ENCODE data around the gene DDC. TPM values are rescaled to one million over a fixed set of nuclear protein-coding genes. Genes with fewer than 3 reads are reported as not detected.
"Not testable (repeated sequence)": the region's sequence is repeated elsewhere in the genome, so short reads cannot be mapped to it uniquely, and the experiment has no call there.

DDC gene
- total RNA-seq, 1 donor from 2014 or later = not detected

DNA sequence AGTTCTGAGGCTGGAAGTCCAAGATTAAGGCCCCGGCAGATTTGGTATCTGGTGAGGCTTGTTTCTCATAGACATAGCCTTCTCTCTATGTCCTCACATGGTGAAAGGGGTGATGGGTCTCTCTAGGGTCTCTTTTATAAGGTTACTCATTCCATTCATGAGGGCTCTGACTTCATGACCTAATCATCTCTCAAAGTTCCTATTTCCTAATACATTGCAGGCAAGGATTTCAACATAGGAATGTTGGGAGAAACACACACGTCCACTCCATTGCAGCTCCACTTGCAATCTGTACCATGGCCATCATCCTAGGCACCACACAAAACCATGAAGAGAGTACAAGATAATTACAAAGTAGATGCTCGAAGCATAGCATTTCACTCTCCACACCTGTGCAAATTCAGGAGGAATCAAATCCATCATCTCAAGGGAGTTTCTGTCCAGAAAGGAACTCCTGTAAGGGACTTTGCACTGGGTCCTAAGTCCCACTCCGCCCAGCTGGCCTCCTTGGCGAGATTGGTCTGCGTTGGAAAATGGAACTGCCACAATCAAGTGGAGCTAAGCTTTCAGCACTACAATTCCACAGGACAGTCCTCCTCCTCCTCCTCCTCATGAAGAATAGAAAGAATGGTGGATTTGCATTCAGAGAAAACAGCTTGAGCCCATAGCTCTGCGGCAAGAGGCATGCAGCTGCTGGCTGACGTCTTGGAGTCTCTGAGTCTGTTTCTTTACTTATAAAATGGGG is 8.8 kb downstream of the DDC start:
- DNase-seq (ENCODE audit: low read depth in 2 of 2) = no peak

DNA sequence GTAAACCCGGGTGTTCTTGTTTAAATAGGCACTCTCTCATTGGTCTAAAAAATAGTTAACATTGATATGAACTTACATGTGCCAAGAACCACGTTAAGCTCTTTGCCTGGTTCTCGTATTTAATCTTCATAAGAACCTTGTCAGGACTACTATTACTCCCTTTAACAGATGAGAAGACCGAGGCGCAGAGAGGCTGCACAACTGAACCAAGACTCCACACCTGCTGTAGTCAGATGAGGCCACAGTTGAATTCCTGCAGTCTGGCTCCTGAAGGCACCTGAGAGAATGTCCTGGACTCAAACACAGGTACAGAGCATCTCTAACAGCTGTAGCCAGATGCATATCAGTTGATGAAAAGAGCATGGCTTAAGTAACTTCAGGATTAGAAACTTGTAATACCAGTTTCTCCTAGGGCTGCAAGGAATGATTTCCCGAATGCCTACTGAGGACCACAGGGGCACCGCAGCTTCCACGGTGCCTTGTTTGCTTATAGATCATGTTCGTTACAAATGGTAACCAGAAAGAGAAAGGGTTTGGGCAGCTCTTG is 9.5 kb downstream of the DDC start:
- no peak for DNase-seq (ENCODE audit: low read depth in 2 of 2)

DNA sequence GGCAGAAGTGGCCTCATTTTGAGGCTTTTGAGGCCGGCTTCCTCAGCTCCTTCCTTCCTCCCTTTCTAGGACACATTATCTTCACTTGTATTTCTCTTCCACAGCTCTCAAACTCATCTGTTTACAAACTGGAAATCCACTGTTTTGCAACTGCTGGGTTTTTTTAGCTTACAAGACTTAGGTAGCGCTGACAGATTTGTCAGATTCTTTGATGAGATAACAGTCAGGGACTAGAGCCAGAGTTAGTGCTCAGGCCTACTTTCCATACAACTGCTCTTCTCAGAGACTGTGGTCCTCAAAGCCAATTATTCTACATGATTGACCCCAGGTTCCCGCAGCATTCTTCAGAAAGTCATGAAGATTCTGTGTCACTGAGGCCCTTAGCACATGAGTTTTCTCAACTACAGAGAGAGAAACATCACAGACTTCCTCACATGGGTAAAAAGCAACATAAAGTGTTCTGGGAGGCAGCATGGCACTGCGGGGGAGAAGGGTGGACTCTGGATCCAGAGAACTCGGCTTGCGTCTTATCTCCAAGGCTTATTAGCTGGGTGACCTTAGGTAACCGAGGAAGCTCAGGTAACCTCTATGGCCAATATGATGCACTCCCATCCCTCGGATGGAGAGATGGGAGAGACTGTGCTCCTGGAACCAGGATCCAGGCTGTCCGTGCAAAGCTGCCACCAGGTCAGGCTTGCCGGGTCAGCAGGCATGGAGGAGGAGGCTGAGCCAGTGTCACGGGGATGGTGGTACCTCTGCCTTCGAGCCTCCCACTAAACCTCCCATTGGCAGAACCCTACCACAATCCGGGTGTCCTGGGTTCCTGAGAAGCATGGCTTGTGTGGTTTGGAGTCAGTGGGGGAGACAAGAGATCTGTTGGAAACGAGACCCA is 10.5 kb downstream of the DDC start:
- no peak for DNase-seq (ENCODE audit: low read depth in 2 of 2)

DNA sequence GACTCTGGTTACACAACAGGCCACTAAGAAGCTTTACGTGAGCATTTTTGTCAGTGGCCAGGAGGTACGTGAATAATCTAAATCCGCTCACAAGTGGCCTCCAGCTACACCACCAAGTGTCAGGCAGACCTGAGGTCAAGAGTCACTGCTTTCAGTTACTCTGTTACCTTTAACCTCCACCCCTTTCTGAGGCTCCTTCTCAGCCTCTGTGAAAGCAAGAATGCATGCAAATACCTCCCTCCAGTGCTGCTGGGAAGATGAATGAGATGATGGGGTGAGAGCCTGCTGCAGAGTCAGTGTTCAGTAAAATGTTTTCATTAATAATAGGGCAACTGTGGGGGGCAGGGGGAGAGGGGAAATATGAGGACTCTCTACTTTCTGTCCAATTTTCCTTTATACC is 11.2 kb downstream of the DDC start:
- DNase-seq (ENCODE audit: low read depth in 2 of 2) = no peak

DNA sequence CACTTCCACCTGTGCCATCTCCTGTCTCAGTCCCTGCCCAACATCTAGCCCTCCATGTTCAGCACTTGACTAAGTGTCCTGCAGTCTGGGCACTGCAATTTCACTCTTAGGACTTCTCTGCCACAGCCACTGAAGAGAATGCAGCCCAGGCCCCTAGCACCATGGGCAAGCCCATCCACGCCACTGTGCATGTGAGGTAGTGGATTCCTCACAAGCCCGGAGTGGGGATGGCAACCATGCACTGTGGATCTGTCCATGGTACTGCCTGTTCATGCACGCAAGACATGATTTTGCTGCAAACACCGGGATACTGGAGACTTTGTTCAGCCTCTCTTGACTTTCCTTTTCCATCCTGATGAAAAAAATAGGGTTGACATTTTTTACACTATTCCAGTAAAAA is 12.3 kb downstream of the DDC start:
- peak; percentile 26 to 50 for DNase-seq (ENCODE audit: low read depth in 2 of 2)

DNA sequence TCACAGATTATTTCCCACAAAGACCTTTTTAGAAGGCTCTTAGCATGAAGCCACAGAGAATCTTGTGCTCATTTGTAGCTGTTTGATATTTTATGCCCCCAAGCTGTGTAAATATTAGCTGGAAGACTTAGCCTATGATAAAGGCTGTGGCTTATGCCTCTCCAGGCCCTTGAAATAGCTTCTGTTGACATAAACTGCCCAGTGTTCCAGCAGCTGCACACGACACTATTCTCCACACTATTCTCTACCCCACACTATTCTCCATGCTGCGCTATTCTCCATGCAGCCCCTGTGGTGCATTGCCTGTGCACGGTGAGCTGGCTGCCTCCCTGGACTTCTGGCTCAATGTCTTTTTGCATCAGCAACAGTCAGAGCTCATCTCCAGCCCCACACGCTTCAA is 13.1 kb downstream of the DDC start:
- DNase-seq (ENCODE audit: low read depth in 2 of 2) = no peak

DNA sequence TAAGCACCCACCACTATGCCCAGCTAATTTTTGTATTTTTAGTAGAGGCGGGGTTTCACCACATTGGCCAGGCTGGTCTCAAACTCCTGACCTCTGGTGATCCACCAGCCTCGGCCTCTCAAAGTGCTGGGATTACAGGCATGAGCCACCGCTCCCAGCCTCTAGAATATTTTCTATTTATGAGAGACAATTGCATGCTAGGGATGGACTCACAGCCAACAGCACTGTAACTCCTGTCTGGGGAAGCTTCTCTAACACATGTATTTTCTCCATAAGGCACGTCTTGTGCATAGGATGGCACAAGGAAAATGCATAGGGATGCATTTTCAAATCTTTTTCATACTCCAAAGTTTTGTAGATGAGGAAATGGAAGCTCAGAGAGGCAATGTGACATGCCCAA is 19.6 kb downstream of the DDC start:
- DNase-seq (ENCODE audit: low read depth in 2 of 2) = not testable (repeated sequence)

DNA sequence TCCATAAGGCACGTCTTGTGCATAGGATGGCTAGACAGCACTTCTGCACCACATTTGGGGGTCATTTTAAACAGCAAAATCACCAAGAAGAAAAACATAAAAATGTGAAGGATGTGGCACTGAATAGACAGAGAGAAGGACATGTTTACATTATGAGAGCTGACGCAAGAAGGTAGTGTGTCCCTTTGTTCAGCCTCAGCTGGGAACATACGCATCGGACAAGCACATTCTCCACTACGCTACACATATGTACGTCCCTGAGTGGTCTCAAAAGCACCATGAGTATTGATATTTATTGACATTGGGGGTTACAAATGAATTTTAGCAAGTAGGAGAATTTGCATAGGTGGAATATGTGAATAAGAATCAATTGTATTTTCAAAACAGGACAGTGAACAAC is 20.2 kb downstream of the DDC start:
- no peak for DNase-seq (ENCODE audit: low read depth in 2 of 2)

DNA sequence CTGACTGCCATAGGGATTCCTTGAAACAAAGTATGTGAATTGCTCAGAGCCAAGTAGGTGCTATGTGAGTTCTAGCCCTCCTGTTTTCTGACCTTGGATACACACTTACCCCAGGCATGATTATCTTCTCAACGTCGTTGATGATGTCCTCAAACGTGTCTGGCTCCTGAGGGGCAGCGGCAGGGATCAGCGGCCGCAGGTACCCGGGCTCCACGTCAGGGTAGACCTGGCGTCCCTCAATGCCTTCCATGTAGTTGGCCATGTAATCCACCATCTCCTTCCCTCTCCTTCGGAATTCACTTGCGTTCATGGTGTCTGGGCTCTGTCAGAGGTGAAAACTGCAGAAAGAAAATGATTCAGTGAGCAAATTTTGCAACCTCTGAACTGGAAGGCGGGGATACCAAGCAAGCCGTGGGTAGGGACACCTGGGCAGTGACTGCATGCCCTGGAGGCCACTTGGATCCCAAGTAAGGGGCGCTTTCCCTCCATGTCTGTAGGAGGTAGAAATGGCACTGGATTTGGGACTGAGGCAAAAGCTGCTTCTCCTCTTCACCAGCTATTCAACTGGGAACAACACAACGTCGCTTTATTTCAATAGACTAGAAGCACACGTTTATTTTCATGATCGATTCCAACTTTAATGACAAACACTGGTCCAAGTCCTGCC is 21.3 kb downstream of the DDC start:
- no peak for DNase-seq (ENCODE audit: low read depth in 2 of 2)

DNA sequence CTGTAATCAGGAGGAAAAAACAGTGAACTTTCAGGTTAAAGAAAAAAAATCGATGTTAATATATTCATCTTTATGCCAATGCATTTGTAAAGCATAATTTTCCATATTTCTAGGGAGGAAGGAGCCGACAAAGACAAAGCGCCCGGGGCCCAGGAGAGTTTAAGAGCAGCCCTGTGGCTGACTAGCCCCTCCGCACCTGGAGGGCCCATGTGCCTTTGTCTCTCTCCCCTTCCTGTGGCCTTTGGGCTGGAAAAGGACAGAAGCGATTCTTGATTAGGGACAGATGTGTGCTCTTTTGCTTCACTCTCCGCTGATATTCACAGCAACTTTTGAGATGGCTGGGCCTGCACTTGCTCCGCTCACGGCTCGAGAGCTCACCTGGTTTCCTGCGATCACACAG is 23.1 kb downstream of the DDC start:
- no peak for DNase-seq (ENCODE audit: low read depth in 2 of 2)

DNA sequence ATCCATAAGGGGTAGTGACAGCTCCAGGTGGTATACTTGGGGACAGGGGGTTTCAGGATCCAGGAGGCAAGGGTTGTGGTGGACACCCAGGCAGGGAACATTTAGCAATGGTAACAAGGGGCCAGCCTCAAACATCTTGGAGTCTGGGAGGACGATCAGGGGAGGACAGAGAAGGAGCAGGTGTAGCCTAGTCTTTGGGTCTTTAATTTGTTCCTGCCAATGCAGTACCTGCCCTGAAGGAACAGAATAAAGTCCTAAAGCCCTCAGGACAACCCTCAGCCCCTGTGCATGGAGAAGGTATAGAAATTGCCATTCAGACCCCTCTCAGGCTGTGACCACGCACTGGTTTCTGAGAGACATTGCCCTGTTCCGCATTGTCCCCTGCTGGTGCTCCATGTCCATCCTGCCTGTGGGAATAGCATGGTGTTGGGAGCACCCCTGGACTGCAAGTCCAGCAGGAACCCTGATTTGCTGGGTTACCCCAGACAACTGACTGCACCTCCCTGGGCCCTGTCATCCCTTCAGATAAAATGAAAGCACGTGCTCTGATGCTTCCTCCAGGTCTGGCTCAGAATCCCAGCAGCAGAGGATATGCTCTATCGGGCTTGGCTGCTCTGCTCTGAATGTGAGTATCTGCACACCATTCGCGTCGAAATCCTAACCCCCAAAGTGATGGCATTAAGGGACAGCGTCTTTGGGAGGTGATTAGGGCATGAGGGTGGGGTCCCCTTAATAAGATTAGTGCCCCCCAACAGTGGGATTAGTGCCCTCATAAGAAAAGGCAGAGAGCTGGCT is 24.2 kb downstream of the DDC start:
- no peak for DNase-seq (ENCODE audit: low read depth in 2 of 2)

DNA sequence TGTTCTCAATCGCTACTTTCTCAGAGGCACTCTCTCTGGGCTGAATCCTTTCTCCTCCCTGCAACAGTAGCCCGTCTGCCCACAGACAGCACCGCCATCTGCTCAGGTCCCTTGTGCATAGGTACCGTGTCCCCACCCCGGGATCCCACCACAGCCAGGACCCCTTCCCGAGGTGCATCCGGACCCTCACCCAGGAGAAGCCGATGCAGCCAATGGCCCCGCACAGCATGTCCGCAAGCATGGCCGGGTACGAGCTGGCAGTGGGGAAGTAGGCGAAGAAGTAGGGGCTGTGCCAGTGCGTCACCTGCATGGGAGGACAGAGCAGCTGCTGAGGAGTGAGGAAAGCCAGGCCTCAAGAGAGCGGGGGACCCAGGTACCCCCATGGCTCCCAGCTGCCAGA is 25.5 kb downstream of the DDC start:
- DNase-seq (ENCODE audit: low read depth in 2 of 2) = no peak

DNA sequence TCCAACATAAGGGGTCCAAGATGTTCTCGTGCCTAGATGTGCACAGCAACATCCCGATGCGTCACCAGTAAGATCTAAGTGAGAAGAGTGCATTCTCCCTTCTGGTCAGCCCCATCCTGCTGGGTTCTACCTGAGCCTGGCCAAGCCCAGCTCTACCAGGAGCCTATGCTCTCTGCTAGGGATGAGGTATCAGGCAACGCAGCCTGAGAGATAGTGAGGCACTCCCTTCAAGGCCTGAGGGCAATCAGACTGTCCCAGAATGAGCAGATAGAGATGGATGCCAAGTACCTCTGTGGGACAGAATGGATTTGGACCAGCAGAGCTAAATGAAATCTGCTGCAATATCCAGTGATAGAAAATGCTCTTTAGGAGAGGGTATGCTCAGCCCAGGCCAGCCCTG is 26.7 kb downstream of the DDC start:
- DNase-seq (ENCODE audit: low read depth in 2 of 2) = no peak

DNA sequence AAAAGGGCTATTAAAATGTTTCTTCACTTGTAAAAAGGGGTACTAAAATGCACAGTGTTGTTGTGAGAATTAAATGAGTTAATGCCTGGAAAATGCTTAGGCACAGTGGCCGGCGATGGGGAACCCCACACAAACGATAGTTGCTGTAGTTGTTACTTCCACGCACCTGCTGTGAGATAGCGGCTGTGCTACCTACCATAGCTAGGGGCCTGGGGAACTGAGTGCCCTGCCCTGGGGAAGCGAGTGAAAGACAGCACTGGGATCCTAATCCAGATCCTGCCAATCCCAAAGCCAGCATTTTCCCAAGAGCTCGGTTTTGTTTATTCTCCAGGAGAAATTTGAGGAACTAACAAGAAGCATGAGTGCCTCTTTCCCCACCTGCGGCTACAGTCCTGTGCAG is 27.8 kb downstream of the DDC start:
- DNase-seq (ENCODE audit: low read depth in 2 of 2) = no peak

DNA sequence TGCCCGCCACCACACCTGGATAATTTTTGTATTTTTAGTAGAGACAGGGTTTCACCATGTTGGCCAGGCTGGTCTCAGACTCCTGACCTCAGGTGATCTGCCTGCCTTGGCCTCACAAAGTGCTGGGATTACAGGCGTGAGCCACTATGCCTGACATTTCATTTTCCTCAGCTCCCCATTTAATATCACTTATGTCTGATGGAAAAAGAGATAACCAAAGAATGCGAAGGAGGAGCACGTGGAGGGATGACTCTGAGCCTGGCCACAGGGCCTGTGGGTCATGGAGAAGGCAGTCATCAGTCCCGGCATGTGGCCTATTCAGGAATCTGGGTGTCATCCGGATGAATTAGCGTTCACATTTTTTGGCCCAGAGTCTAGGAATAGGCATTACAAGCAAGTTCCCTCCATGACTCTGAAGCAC is 29.9 kb downstream of the DDC start:
- peak in 1 of 2 donors; percentile 6 for DNase-seq (ENCODE audit: low read depth in 2 of 2)

DNA sequence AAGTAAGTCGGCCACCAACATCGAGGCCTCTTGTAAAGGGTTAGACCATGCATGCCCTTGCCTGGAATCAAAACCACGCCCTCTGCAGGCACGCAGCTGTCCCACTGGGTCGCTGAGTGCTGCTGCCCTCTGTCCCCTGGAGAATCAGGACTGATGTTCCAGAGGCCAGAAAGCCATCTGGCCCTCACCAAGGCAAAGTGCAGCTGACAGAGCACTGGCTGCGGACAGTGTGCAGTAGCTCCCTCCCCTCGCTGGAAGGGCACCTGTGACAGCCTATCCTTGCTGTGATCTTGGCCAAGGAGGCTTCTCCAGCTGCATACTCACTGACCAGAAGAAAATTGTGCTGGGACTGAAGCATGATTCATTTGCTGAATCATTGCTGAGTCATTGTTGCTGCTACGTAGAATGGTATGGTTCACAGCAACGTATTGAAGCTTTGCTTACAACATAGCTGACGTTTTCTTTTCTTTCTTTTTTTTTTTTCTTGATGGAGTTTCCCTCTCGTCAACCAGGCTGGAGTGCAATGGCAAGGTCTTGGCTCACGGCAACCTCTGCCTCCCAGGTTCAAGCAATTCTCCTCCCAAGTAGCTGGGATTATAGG is 30.4 kb downstream of the DDC start:
- peak; percentile 36 to 92 for DNase-seq (ENCODE audit: low read depth in 2 of 2)

DNA sequence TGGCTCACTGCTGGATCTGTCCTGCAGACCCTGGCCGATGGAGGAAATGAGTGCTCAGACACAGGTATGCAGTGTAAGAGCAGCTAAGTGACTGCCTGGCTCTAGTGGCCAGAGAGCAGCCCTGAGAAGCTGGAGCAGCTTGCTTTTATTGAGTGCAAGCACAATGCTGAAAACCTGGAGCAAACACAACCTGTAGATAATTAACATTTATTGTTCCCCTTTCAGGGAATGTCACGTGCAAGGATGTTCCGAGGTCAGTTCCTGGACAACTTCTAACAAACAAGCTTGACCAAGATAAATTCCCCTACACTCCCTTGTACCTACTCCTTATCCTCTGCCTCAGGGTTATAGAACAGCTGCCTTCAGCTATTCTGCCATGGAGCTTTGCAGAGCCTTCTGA is 31.3 kb downstream of the DDC start:
- no peak for DNase-seq (ENCODE audit: low read depth in 2 of 2)

DNA sequence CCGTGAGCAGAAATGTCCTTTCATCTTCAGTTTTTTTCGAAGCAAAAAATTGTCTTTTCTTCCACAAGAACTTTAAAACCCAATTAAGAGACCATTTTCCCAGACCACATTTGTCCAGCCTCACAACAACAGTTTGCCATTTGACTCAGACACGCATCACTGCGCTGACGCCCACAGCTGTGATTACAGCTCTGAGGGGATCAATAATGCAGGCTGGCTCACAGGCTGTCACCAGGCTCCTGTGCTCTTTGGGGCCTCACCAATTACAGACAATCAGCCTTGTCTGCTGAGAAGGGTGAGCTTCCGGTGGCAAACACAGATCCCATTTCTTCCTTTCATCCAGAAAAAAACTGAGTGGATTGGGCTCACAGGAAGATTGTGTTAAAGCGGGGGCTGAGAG is 33.3 kb downstream of the DDC start:
- no peak for DNase-seq (ENCODE audit: low read depth in 2 of 2)

DNA sequence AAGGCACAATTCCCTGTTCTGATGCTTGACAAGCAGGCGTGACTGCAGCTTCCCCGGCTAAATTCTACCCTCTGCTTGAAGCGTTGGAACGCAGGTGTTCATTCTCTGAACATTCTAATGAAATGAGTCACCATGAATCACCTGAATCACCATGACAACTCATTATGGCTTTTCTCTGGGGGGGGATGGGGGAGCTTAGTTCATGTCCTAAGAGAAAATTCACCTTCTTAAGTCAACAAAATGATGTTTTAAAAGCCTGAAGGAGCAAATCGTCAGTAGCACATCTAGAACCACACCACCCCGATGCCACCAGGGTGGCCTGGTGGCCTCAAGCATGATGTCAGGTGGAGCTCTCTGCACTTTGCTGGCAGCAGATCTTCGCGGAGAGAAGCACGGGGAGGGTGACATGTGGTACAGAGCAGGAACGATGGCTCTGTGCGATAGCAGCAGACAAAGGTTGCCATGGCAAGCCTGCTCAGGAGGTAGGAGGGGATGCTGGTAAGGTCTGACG is 33.7 kb downstream of the DDC start:
- peak in 1 of 2 donors; percentile 25 for DNase-seq (ENCODE audit: low read depth in 2 of 2)

DNA sequence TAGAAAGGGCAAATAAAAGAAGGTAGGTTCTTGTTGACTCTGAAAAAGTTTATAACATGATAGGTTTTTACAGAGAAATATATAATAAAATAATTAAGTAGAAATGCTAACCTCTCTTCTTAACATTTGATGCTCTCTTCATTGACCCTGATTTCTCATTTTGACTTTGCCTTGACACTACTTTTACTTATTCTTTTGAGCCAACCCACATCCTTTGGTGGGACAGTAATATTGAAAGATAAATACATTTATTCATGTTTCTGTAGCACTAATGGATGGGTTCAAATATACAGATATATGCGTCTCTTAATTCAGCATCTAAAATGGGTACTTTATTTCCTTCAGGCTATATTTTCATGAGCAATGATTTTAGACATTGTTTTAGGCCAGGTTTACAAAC is 34.4 kb downstream of the DDC start:
- no peak for DNase-seq (ENCODE audit: low read depth in 2 of 2)

Data from dermis microvascular lymphatic vessel endothelial cell (primary cell).